ENCODE results near the gene PODN. TPM values are rescaled to one million over a fixed set of nuclear protein-coding genes. Genes with fewer than 3 reads are reported as not detected.

Gene PODN
- total RNA-seq, 1 experiment from 2014 or later: 0.17 TPM

DNA sequence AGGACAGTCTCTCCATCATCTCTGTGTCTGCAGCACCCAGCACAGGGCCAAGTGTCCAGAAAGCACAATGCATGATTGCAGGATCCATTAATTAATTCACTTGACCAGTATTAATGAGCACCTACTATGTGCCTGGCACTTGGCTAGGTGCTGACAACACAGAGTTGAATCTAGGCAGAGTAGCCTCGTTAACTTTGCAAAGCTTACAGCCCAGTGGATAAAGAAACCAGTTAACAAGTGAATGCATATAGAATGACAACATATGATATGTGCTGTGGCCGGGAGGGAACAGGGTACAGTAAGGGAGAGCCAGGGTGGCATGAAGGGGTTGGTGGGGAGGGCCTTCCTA, 69.6 kb downstream of the PODN start:
- H4K20me1 ChIP-seq (ENCODE audit: control insufficient read depth, insufficient read depth, insufficient read length): no peaks in the 10 kb centered on the region
- H2AK5ac ChIP-seq (ENCODE audit: insufficient read length, low read length): no peak overlapping the region
- H4K5ac ChIP-seq (ENCODE audit: insufficient read length, low read depth, low read length): no peak overlapping the region
- H2BK15ac ChIP-seq (ENCODE audit: low read depth, low read length): no peak overlapping the region
- no peak overlapping the region for H3K9ac ChIP-seq (ENCODE audit: extremely low read depth, insufficient read length, low read length)
- H2BK5ac ChIP-seq (ENCODE audit: insufficient read length, low read length): no peak overlapping the region
- no peak overlapping the region for H3K4me3 Mint-ChIP-seq
- H2BK12ac ChIP-seq (ENCODE audit: insufficient read length, low read depth, low read length): no peak overlapping the region
- H3K27me3 ChIP-seq (ENCODE audit: insufficient read depth, low read length): no peaks in the 10 kb centered on the region
- H3K56ac ChIP-seq (ENCODE audit: insufficient read length, low read depth, low read length): no peak overlapping the region
- H3K79me1 ChIP-seq (ENCODE audit: insufficient read depth, low read depth, low read length, poor library complexity, severe bottlenecking): no peaks in the 10 kb centered on the region
- H3K27ac ChIP-seq (ENCODE audit: insufficient read length, low read depth, low read length): no peak overlapping the region
- no peak for DNase-seq
- H4K91ac ChIP-seq (ENCODE audit: insufficient read length, low read depth, low read length): no peak overlapping the region
- peaks cover 25% of the 10 kb centered on the region for H3K27me3 Mint-ChIP-seq (ENCODE audit: low read depth)
- no peak overlapping the region for H4K8ac ChIP-seq (replicated peaks; ENCODE audit: insufficient read length, low read depth, low read length)
- H3T11ph ChIP-seq (ENCODE audit: low read length): no peak overlapping the region
- no peaks in the 10 kb centered on the region for H3K4me1 ChIP-seq (ENCODE audit: insufficient read depth, low read length)
- no peak overlapping the region for H3K23ac ChIP-seq (ENCODE audit: insufficient read length, low read depth, low read length)
- no peaks in the 10 kb centered on the region for H3K23me2 ChIP-seq (ENCODE audit: insufficient read length, low read depth, low read length, poor library complexity, severe bottlenecking)
- WGBS (ENCODE audit: extremely low coverage, insufficient read length, low lambda C conversion rate): no CpG with 5 or more reads among the region's 2 CpGs
- H3K27ac Mint-ChIP-seq: peak overlapping the region in 1 of 3 experiments; percentile 81; a peak in 1 of 7 replicates
- H3K9me3 Mint-ChIP-seq: peaks cover under 1% of the 10 kb centered on the region in 2 experiments; a peak in 2 of 5 replicates
- H3K14ac ChIP-seq (ENCODE audit: insufficient read depth, low read length): no peak overlapping the region
- H2BK120ac ChIP-seq (ENCODE audit: low read depth, low read length, poor library complexity, severe bottlenecking): no peak overlapping the region
- no peak overlapping the region for H2AFZ ChIP-seq (ENCODE audit: low read length)
- H3K4ac ChIP-seq (ENCODE audit: low read depth, low read length): no peak overlapping the region
- H2BK20ac ChIP-seq (ENCODE audit: low read depth, low read length, poor library complexity, severe bottlenecking): no peak overlapping the region
- H3K4me1 Mint-ChIP-seq: peaks cover 5 to 19% of the 10 kb centered on the region in 2 experiments
- H3K4me2 ChIP-seq (ENCODE audit: insufficient read depth, insufficient read length, low read length): no peak overlapping the region
- H3K18ac ChIP-seq (ENCODE audit: insufficient read length, low read depth, low read length): no peak overlapping the region
- H3K9me3 ChIP-seq (ENCODE audit: control insufficient read depth, low read depth, low read length): no peaks in the 10 kb centered on the region
- no peaks in the 10 kb centered on the region for H3K36me3 Mint-ChIP-seq (ENCODE audit: insufficient read depth in 1 of 3, low read depth in 3 of 3)
- no peaks in the 10 kb centered on the region for H3K79me2 ChIP-seq (ENCODE audit: insufficient read depth, low read length)
- TF ChIP-seq, protein P1, sequence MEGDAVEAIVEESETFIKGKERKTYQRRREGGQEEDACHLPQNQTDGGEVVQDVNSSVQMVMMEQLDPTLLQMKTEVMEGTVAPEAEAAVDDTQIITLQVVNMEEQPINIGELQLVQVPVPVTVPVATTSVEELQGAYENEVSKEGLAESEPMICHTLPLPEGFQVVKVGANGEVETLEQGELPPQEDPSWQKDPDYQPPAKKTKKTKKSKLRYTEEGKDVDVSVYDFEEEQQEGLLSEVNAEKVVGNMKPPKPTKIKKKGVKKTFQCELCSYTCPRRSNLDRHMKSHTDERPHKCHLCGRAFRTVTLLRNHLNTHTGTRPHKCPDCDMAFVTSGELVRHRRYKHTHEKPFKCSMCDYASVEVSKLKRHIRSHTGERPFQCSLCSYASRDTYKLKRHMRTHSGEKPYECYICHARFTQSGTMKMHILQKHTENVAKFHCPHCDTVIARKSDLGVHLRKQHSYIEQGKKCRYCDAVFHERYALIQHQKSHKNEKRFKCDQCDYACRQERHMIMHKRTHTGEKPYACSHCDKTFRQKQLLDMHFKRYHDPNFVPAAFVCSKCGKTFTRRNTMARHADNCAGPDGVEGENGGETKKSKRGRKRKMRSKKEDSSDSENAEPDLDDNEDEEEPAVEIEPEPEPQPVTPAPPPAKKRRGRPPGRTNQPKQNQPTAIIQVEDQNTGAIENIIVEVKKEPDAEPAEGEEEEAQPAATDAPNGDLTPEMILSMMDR (conservative IDR thresholded peaks at IDR 0.05): no peak

Measured in H9 (cell line).